K562 (cell line): ENCODE data around the gene IREB2. TPM values are rescaled to one million over a fixed set of nuclear protein-coding genes. Genes with fewer than 3 reads are reported as not detected.

Experiments used
- ATAC-seq: fragments of 200-7000 bp; cut with Tn5 transposase; 3 replicates; pipeline ENCODE4 v1.9.1; 2020; ENCODE audit warnings: moderate library complexity
- BruUV-seq: library from RNA; stranded (reverse); fragments of 400-500 nt; replicated peaks from 2 replicates; lab custom pipeline; 2021; lab: Mats Ljungman, UMichigan
- CTCF ChIA-PET: fragments of 300-600 bp; formaldehyde crosslinking; extraction: SDS; loops from one replicate; lab custom pipeline; 2021; ENCODE audit warnings: low intra/inter-chr PET ratio; lab: Yijun Ruan, JAX
- POLR2A ChIA-PET: fragments of 300-600, 350-650 bp; sonication (Branson Sonifier 250); formaldehyde crosslinking; extraction: SDS; loops from one replicate; lab custom pipeline; 2021; ENCODE audit warnings: antibody characterized with exemption, inconsistent platforms; lab: Yijun Ruan, JAX
- DNase-seq, 4 experiments: peaks; one replicate each; pipeline versions ENCODE4 v3.0.0 to v3.0.0-alpha.2; 2011 to 2018; ENCODE audit warnings: low spot score in 3 of 4, mixed read lengths in 3 of 4; ENCODE audit errors: extremely low read depth in 1 of 4
- FAIRE-seq: peaks from 2 replicates; lab custom pipeline; 2011; peaks lifted over from hg19 to GRCh38; lab: Jason Lieb, UNC
- H2AFZ ChIP-seq: 2 replicates; pipeline ENCODE4 v1.6.0; 2011; ENCODE audit warnings: low read depth, low read length, control low read depth, inconsistent platforms
- H3K27ac ChIP-seq: fragments of 200-600 bp; 3 replicates; pipeline ENCODE4 v1.8.0; 2011; ENCODE audit warnings: low read depth, mild to moderate bottlenecking, control low read depth, inconsistent platforms, low read length, moderate library complexity, mixed read lengths; ENCODE audit errors: extremely low read depth
- H3K27me3 ChIP-seq, 2 experiments: fragments of 300-600 bp in 1 of 2; 2 replicates in 1 of 2; 3 replicates in 1 of 2; pipeline versions ENCODE4 v1.6.0 to v1.8.0; 2011; ENCODE audit warnings: inconsistent platforms in 2 of 2, low read length in 2 of 2, mild to moderate bottlenecking in 1 of 2, mixed read lengths in 1 of 2, moderate library complexity in 1 of 2; ENCODE audit not compliant: control insufficient read depth in 2 of 2, insufficient read depth in 2 of 2
- H3K36me3 ChIP-seq: fragments of 300-600 bp; 3 replicates; pipeline ENCODE4 v1.8.0; 2011; ENCODE audit warnings: mild to moderate bottlenecking, low read length, inconsistent platforms; ENCODE audit not compliant: control insufficient read depth, insufficient read depth
- H3K4me1 ChIP-seq, 2 experiments: fragments of 200-600 bp in 1 of 2; replicated peaks in 1 of 2; 2 replicates in 1 of 2; 3 replicates in 1 of 2; pipeline versions ENCODE4 v1.5.1 to v1.8.0; 2011; ENCODE audit warnings: inconsistent platforms in 2 of 2, low read length in 2 of 2, mild to moderate bottlenecking in 1 of 2, mixed read lengths in 1 of 2, moderate library complexity in 1 of 2; ENCODE audit not compliant: control insufficient read depth in 2 of 2, insufficient read depth in 2 of 2
- H3K4me2 ChIP-seq: 2 replicates; pipeline ENCODE4 v1.6.1; 2011; ENCODE audit warnings: low read length, control low read depth, inconsistent platforms, mixed read lengths; ENCODE audit not compliant: insufficient read depth
- H3K4me3 ChIP-seq: fragments of 200-600 bp; sonication (generic), shearing (Covaris generic); 2 replicates; pipeline ENCODE4 v1.5.1; 2016; ENCODE audit warnings: control low read depth, inconsistent platforms
- H3K79me2 ChIP-seq: fragments of 200-600 bp; 3 replicates; pipeline ENCODE4 v1.8.0; 2011; ENCODE audit warnings: low read length, inconsistent platforms; ENCODE audit not compliant: control insufficient read depth, insufficient read depth
- H3K9ac ChIP-seq, 2 experiments: 2 replicates each; pipeline versions ENCODE4 v1.6.0 to v1.6.1; 2011; ENCODE audit warnings: low read depth in 2 of 2, low read length in 2 of 2, control low read depth in 1 of 2, inconsistent platforms in 1 of 2, mild to moderate bottlenecking in 1 of 2, mixed read lengths in 1 of 2; ENCODE audit not compliant: insufficient read depth in 1 of 2
- H3K9me1 ChIP-seq: one replicate; pipeline ENCODE4 v1.6.0; 2011; ENCODE audit warnings: inconsistent platforms, mild to moderate bottlenecking, low read length, moderate library complexity; ENCODE audit not compliant: control insufficient read depth, insufficient read depth
- H3K9me3 ChIP-seq: replicated peaks from 2 replicates; pipeline ENCODE4 v1.5.1; 2011; ENCODE audit warnings: low read depth, low read length, inconsistent platforms; ENCODE audit not compliant: control insufficient read depth, insufficient read depth
- H4K20me1 ChIP-seq: replicated peaks from 2 replicates; pipeline ENCODE4 v1.6.1; 2011; ENCODE audit warnings: low read length, inconsistent platforms, mixed read lengths; ENCODE audit not compliant: control insufficient read depth, insufficient read depth
- FOXM1 ChIP-seq, 2 experiments: fragments of 450-650 bp in 1 of 2; sonication (generic) in 1 of 2; formaldehyde crosslinking in 1 of 2; IDR thresholded peaks; 2 replicates each; pipeline versions ENCODE4 v1.6.1 to v1.9.0; 2017 to 2022; ENCODE audit warnings: low read depth in 2 of 2, mild to moderate bottlenecking in 2 of 2, missing genetic modification reagents in 1 of 2, moderate library complexity in 1 of 2
- FOXO4 ChIP-seq: fragments of 450-650 bp; formaldehyde crosslinking; IDR thresholded peaks from 2 replicates; pipeline ENCODE4 v1.4.0; 2020; ENCODE audit warnings: mild to moderate bottlenecking, moderate library complexity
- HMG20A ChIP-seq: fragments of 450-650 bp; formaldehyde crosslinking; conservative IDR thresholded peaks from 2 replicates; pipeline ENCODE4 v1.4.0; 2020; ENCODE audit warnings: mild to moderate bottlenecking, mixed read lengths
- NR2C1 ChIP-seq, 2 experiments: fragments of 450-650 bp; IDR thresholded peaks; 2 replicates each; pipeline ENCODE4 v1.6.1; 2017; ENCODE audit warnings: mild to moderate bottlenecking in 2 of 2, antibody characterized with exemption in 1 of 2, inconsistent platforms in 1 of 2, missing compliant biosample characterization in 1 of 2, missing genetic modification characterization in 1 of 2
- PRDM10 ChIP-seq: fragments of 450-650 bp; IDR thresholded peaks from 2 replicates; pipeline ENCODE4 v1.6.1; 2018; ENCODE audit not compliant: partially characterized antibody
- RHOXF2B ChIP-seq: fragments of 250-450 bp; sonication (Bioruptor Pico); conservative IDR thresholded peaks from 2 replicates; pipeline ENCODE4 v1.5.1; 2021
- WGBS: fragments of 100-300 bp; shearing (Covaris generic); methylation state at CpG from one replicate; pipeline ENCODE4 v1.1.6; 2016; ENCODE audit warnings: low coverage, mixed read lengths; ENCODE audit not compliant: insufficient coverage; ENCODE audit errors: missing lambda C conversion rate; 5-methylcytosine and 5-hydroxymethylcytosine counted together
- in situ Hi-C: fragments of 300-500 bp; cut with MboI; formaldehyde crosslinking; loops from 4 replicates; pipeline ENCODE4 v1.15.0; 2018; ENCODE audit warnings: inconsistent platforms, mixed read lengths
- intact Hi-C: fragments of 100-400 bp; cut with micrococcal nuclease; formaldehyde crosslinking; loops from 2 replicates; pipeline ENCODE4 v1.14.2; 2022
- polyA plus RNA-seq, 8 experiments: library from polyadenylated mRNA; depleted of rRNA in 4 of 8; stranded (reverse) in 5 of 8; unstranded in 3 of 8; fragments of >200 nt; fragmentation: Nextera tagmentation in 2 of 8; fragmentation: Illumina TruSeq in 1 of 8; extraction: Ambion mirVana in 2 of 8; extraction: Trizol in 1 of 8; gene quantifications; 2 replicates each; pipeline versions ENCODE4 v1.2.1 to v1.2.3, GENCODE V29; 2011 to 2014; ENCODE audit warnings: inconsistent platforms in 1 of 8, missing spikeins in 1 of 8
- total RNA-seq, 7 experiments: library from RNA; depleted of rRNA in 6 of 7; stranded (reverse); fragments of >200 nt in 6 of 7; fragmentation: Illumina TruSeq in 2 of 7; extraction: Trizol in 2 of 7; gene quantifications; 2 replicates each; pipeline versions ENCODE4 v1.2.1 to v1.2.3, GENCODE V29; 2011 to 2021; ENCODE audit warnings: low replicate concordance in 1 of 7
- TF ChIP-seq, protein P1 (sequence below): fragments of 450-650 bp; IDR thresholded peaks from 2 replicates; pipeline ENCODE4 v1.6.1; 2016; ENCODE audit warnings: low read depth

Gene IREB2
- total and polyA plus RNA-seq, 9 of the 15 experiments (the other 6 are each of a cell fraction or from before 2014, with no cell fraction given), result 16.8 to 61.7 (median 34.0) TPM

GRCh38 chr15:78420766-78421165, 17.2 kb upstream of the IREB2 start:
- ChIA-PET CTCF (no interaction called here), POLR2A (interaction anchor here (0.9 kb wide), 1 partner anchor 25 kb away, joined by 5 read pairs; no protein-coding TSS in a partner anchor)
- TF ChIP-seq NR2C1 (IDR thresholded peaks at IDR 0.05) (no peak), NR2C1 (tag; IDR thresholded peaks at IDR 0.05) (no peak), PRDM10 (no peak), HMG20A (CRISPR knock-in tag) (no peak), RHOXF2B (CRISPR knock-in tag) (no peak), FOXO4 (CRISPR knock-in tag) (no peak), FOXM1 (IDR thresholded peaks at IDR 0.05; ENCODE audit: low read depth) (no peak), FOXM1 (CRISPR knock-in tag; IDR thresholded peaks at IDR 0.05; ENCODE audit: low read depth) (no peak)
- TF ChIP-seq, protein P1, sequence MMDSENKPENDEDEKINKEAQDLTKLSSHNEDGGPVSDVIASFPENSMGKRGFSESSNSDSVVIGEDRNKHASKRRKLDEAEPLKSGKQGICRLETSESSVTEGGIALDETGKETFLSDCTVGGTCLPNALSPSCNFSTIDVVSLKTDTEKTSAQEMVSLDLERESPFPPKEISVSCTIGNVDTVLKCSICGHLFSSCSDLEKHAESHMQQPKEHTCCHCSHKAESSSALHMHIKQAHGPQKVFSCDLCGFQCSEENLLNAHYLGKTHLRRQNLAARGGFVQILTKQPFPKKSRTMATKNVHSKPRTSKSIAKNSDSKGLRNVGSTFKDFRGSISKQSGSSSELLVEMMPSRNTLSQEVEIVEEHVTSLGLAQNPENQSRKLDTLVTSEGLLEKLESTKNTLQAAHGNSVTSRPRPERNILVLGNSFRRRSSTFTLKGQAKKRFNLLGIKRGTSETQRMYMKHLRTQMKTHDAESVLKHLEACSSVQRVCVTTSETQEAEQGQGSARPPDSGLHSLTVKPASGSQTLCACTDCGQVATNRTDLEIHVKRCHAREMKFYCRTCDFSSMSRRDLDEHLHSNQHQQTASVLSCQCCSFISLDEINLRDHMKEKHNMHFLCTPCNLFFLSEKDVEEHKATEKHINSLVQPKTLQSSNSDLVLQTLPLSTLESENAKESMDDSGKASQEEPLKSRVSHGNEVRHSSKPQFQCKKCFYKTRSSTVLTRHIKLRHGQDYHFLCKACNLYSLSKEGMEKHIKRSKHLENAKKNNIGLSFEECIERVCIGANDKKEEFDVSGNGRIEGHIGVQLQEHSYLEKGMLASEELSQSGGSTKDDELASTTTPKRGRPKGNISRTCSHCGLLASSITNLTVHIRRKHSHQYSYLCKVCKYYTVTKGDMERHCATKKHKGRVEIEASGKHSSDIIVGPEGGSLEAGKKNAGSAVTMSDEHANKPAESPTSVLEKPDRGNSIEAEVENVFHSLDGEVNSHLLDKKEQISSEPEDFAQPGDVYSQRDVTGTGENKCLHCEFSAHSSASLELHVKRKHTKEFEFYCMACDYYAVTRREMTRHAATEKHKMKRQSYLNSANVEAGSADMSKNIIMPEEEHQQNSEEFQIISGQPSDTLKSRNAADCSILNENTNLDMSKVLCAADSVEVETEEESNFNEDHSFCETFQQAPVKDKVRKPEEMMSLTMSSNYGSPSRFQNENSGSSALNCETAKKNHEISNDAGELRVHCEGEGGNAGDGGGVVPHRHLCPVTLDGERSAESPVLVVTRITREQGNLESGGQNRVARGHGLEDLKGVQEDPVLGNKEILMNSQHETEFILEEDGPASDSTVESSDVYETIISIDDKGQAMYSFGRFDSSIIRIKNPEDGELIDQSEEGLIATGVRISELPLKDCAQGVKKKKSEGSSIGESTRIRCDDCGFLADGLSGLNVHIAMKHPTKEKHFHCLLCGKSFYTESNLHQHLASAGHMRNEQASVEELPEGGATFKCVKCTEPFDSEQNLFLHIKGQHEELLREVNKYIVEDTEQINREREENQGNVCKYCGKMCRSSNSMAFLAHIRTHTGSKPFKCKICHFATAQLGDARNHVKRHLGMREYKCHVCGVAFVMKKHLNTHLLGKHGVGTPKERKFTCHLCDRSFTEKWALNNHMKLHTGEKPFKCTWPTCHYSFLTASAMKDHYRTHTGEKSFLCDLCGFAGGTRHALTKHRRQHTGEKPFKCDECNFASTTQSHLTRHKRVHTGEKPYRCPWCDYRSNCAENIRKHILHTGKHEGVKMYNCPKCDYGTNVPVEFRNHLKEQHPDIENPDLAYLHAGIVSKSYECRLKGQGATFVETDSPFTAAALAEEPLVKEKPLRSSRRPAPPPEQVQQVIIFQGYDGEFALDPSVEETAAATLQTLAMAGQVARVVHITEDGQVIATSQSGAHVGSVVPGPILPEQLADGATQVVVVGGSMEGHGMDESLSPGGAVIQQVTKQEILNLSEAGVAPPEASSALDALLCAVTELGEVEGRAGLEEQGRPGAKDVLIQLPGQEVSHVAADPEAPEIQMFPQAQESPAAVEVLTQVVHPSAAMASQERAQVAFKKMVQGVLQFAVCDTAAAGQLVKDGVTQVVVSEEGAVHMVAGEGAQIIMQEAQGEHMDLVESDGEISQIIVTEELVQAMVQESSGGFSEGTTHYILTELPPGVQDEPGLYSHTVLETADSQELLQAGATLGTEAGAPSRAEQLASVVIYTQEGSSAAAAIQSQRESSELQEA, result no peak
- Histone ChIP-seq H3K9ac (no peak overlapping the region), H3K79me2 (no peaks in the 10 kb centered on the region), H3K4me3 (no peak overlapping the region), H3K4me2 (no peak overlapping the region), H3K27me3 (peaks cover 0 to 6% of the 10 kb centered on the region in 2 experiments; a peak in 3 of 5 replicates), H2AFZ (no peak overlapping the region), H4K20me1 (no peaks in the 10 kb centered on the region; the same call in 1 of the 2 replicates), H3K9me1 (no peaks in the 10 kb centered on the region), H3K27ac (no peak overlapping the region), H3K9me3 (no peaks in the 10 kb centered on the region), H3K36me3 (no peaks in the 10 kb centered on the region), H3K4me1 (no peaks in the 10 kb centered on the region; a peak in 1 of 5 replicates)
- no TSS peak for BruUV-seq
- WGBS, result 2% methylated on average over 8 of the region's 8 CpGs
- DNase-seq, result no peak
- FAIRE-seq, result no peak
- no peak for ATAC-seq
- intact Hi-C loops, result no loop called here
- in situ Hi-C loops, result no loop called here
